ENCODE data around the gene STARD8.

- TF ChIP-seq CTCF (conservative IDR thresholded peaks at IDR 0.05; ENCODE audit: low read depth, low read length), result no peak
- no peak for TF ChIP-seq EZH2 (IDR thresholded peaks at IDR 0.05; ENCODE audit: borderline replicate concordance, low read depth, low read length, poor library complexity, severe bottlenecking)
Measured at GRCh38 chrX:68658530-68658929, 11.1 kb downstream of the STARD8 start.
